OCI-LY7 (cell line): ENCODE data around the gene CASZ1.

Experiments
- EZH2phosphoT487 ChIP-seq: fragments of 200-600 bp; sonication (generic); IDR thresholded peaks from 2 replicates; pipeline ENCODE4 v1.6.1; 2018; ENCODE audit warnings: low read depth, borderline replicate concordance, mild to moderate bottlenecking, mixed run types, antibody characterized with exemption, low read length, moderate library complexity, mixed read lengths
- TF ChIP-seq, protein P1 (sequence below): fragments of 200-600 bp; sonication (generic); conservative IDR thresholded peaks from 2 replicates; pipeline ENCODE4 v1.5.1; 2014; ENCODE audit warnings: mild to moderate bottlenecking, antibody characterized with exemption, low read length, moderate library complexity, mixed read lengths

DNA sequence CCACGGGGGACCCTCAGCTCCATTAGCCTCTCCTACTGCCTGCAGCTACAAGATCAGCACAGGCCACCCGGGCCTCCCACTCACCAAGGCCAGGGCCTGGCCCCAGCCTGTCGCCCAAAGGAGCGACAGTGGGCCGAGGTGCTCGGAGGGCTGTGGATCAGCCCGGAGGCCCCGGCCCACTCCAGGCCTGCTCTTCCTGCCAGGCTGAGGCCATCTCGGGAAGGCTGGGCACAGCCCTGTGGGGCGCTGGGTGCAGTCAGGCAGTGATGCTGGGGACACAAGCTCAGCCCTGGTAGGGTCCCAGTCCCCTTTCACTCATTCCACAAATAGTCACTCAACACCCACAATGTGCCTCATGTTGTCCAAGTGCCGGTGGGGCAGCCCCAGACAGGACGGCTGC is 58.8 kb downstream of the CASZ1 start:
- TF ChIP-seq, protein P1, sequence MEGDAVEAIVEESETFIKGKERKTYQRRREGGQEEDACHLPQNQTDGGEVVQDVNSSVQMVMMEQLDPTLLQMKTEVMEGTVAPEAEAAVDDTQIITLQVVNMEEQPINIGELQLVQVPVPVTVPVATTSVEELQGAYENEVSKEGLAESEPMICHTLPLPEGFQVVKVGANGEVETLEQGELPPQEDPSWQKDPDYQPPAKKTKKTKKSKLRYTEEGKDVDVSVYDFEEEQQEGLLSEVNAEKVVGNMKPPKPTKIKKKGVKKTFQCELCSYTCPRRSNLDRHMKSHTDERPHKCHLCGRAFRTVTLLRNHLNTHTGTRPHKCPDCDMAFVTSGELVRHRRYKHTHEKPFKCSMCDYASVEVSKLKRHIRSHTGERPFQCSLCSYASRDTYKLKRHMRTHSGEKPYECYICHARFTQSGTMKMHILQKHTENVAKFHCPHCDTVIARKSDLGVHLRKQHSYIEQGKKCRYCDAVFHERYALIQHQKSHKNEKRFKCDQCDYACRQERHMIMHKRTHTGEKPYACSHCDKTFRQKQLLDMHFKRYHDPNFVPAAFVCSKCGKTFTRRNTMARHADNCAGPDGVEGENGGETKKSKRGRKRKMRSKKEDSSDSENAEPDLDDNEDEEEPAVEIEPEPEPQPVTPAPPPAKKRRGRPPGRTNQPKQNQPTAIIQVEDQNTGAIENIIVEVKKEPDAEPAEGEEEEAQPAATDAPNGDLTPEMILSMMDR, result no peak
- no peak for TF ChIP-seq EZH2phosphoT487
